Esophagus squamous epithelium (tissue), 4 donors: ENCODE results near the gene VSNL1.

Source experiments
- CTCF ChIP-seq, 6 experiments: fragments of 450-650 bp in 4 of 6; fragments of 200-600 bp in 2 of 6; sonication (generic) in 2 of 6; IDR thresholded peaks; one replicate each; pipeline ENCODE4 v1.5.1; 2016 to 2019; ENCODE audit warnings: antibody characterized with exemption in 6 of 6, mild to moderate bottlenecking in 4 of 6, moderate library complexity in 4 of 6
- POLR2A ChIP-seq, 4 donors: fragments of 450-650 bp; IDR thresholded peaks; one replicate each; pipeline ENCODE4 v1.6.1; 2017; ENCODE audit warnings: antibody characterized with exemption in 4 of 4, mild to moderate bottlenecking in 4 of 4, moderate library complexity in 3 of 4

DNA sequence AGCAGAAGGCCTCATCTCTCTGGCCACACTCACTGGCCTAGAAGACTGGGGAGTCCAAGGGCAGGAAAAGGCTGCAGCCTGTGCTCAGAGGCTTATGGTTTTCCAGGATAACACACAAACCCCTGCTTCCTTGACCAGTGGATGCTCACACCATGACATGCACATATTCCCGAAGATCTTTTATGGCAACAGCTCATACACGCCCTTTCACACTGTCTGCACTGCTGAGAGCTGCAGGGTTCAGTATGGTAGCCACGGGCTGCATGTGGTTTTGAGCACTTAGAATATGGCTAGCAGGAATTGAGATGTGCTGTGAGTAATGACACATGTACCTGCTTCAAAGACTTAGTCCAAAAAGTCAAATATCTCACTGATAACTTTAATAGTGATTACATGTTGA lies 95.8 kb downstream of the VSNL1 start:
- TF ChIP-seq CTCF (IDR thresholded peaks at IDR 0.05) (no peak), POLR2A (IDR thresholded peaks at IDR 0.05) (no peak)
